HCEC 1CT (cell line): ENCODE data around the gene MRAS.
"Not testable (repeated sequence)": the region's sequence is repeated elsewhere in the genome, so short reads cannot be mapped to it uniquely, and the experiment has no call there.

Experiments
- DNase-seq: peaks from one replicate; pipeline ENCODE4 v3.0.0-alpha.2; 2017

Gene MRAS

DNA sequence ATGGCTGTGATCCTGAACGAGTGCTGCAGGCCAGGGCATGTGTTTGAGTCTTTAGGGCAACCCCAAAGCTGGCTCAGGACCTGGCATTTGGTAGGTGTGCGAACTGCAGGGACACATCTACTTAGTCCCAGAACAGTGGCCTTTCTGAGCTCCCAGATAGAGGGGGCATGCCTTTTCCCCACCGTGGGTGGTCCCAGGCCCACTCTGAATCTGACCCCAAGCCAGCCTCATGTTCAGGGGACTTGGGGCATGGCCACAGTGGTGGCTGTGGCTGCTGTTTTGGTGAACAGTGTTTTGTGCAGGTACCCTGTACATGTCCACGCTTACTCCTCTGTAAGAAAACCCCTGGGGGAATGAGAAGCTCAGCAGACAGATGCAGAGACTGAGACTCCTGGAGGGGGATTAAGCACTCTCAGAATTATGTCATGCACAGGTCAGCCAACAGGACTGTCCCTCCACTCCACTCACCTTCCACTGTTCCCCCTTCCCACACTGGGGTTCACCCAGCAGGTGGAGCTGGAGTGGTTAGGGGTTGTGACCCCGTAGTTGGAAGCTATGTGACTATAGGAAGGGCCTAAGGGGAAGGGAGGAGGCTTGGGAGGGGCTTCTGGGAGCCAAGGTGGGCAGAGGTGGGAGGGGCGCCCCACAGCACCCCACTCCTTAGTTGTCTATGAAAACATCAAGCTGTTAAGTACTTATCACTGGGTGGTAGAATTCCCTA, 102.5 kb downstream of the MRAS start:
- no peak for DNase-seq

DNA sequence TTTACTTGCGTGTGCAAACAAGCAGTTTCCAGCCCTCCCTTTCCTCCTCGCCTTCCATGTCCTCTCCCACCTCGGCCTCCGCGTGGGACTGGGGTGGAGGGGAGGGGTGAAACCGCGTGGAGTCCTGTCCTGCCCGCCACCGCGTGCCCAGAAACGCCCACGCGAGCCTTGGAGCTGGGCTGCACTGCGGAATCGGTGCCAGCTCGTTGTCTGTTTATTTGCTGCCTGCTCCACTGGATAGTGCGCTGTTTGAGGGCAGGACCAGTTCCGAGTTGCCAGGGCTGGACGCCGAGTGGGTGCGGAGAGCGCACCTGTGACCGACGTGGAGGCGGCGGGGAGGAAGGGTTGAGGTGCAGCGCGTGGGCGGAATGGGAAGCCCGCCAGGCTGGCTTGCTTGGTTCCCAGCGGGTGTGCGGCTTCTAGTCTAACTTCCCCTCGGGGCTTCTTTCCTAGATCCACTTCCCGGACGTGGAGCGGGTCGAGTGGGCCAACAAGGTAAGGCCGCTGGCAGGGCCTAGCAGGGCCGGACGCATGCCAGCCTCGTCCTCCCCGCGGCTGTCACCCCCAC, 103.3 kb downstream of the MRAS start:
- no peak for DNase-seq

DNA sequence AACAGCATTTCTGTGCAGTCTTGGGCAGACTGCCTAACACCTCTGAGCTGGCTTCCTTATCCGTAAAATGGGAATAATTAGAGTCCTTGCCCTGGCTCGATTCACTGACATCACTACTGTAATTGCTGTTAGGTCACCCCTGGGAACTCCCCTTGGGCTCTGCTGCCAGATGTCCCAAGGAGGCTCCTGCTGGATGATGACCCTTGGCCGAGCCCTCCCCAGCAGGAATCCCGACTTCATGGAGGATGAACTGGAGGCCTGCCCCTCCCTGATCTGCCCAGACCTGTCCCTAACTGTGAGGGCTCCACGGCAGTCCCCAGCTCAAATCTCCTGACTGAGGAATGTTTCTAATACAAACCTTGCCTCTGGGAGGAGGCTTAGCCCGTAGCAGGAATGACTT, 104.1 kb downstream of the MRAS start:
- no peak for DNase-seq

DNA sequence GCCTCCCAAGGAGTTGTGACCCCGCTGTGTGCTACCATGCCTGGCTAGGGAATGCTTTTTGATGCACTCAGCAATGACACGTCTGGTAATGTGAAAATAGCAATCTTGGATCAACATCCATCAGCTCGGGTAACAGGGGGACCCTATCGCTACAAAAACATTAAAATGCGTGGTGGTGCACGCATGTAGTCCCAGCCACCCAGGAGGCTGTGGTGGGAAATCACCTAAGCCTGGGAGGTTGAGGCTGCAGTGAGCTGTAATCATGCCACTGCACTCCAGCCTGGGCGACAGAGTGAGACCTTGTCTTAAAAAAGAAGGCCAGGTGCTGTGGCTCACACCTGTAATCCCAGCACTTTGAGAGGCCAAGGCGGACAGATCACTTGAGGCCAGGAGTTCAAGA, 105.6 kb downstream of the MRAS start:
- not testable (repeated sequence) for DNase-seq
